Stimulated activated CD8-positive, alpha-beta memory T cell treated with anti-CD3 and anti-CD28 coated beads, Interleukin-12 subunit alpha, Interleukin-12 subunit beta, amount 100 ng/mL, for 1 hour (primary cell): ENCODE results near the gene MAPKAPK2.
A peak's percentile ranks its signal among the peaks of the same experiment; 100 is the strongest.

Experiments used
- DNase-seq: peaks from one replicate; pipeline ENCODE4 v3.0.0-alpha.2; 2020; ENCODE audit warnings: low read depth

MAPKAPK2 gene

DNA sequence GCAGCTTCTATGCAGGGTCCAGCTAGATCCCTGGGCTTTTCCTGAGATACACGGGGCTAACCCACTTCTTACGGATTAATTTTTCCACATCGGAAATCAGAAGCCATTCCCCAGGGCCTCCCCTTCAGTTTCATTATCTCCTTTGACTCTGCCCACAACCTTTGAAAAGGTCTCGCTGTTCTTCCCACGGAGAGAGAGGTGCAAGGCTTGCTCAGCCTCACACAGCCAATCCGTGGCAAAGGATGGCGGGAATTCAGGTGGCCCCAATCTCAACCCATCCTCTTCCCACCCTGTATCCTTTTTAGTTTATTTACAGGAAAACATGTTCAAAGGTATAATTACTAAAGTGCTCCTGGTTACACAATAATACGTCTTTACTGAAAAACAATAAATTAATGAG, 702 bp upstream of the MAPKAPK2 start:
- no peak for DNase-seq

- no peak for DNase-seq
Observed at GRCh38 chr1:206685334-206685768, 646 bp downstream of the MAPKAPK2 start.

DNA sequence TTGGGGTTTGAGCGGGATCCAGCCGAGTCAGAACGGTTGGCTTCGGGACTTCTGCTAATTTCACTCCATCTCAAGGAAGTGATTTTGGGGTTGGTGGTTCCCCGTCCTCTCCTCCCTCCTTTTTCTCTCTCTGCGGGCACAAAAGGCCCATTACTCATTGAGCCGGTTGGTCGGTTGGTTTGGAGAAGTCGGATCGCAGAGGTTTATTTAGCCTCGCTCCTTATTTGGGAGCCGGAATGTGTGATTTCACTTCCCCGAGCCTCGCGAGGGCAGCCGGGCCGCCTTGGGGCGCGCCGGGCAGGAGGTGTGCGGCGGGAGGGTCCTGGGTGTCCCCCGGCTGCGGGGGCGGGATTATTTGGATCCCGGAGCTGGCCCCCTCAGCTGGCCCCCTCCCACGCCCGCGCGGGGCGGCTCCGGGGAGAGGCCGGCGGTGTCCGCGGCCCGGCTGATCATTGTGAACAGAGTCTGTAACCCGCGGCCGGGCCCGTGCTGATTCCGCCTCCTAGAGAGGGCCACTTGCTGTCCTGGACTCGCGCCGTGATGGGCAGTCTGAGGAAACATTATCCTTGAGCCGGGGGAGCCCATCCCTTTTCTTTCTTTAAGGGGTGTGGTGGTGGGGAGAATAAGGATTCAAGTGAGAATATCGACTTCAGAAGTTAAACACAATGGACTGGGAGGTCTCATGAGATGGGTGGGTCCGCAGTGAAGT, 1.2 kb downstream of the MAPKAPK2 start:
- DNase-seq: peak; percentile 19

GRCh38 chr1:206686478-206687249, 2.0 kb downstream of the MAPKAPK2 start:
- no peak for DNase-seq

DNA sequence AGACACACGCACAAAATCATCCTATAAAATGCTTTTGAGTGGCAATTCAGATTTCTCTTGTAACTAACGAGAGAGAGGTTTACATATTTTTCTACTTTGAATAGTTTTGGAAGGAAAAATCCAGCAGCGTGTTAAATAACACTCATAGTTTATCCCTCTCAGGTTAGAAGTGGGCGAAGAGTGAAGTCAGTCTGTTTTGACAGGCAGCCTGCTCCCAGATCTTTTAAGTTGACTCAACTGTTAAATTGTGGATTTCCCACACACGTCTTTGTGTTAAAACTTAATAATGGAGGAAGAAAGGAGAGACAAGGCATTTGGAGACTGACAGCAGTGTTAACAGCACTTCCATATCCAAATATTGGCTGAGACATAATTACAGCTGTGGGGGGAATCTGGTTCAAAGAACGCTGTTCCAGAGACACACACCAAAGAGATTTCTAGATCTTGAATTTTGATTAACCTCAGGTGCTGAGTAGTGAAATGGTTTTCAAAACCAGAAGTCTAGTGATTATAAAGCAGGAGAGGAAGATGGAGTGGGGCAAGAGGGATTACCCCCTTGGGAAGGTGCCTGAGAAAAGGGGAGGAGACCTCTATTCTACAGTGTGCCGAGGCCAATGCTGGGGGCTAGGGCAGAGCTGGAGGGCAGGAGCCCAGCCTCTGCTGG, 2.7 kb downstream of the MAPKAPK2 start:
- DNase-seq: no peak

- no peak for DNase-seq
Observed at GRCh38 chr1:206687915-206688442, 3.3 kb downstream of the MAPKAPK2 start.

GRCh38 chr1:206690516-206690915, 5.8 kb downstream of the MAPKAPK2 start:
- no peak for DNase-seq

DNA sequence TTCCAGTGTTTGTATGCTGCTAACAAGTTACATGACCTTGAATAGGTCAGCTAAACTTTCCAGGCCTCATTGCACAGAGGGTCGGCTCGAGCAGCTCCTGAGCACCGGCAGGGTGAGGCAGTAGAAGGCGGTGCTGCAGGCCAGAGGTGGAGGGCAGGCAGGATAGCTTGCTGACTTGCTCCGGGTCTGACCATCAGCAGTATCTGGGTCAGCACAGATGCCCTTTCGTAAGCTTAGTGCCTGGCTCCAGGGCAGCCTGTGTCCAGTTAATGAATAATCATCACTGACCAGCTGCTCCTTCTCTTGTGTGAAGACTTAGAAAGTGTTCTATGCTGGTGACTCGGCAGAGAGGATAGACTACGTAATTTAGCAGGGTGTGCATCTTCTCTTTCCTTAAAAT, 6.9 kb downstream of the MAPKAPK2 start:
- DNase-seq: no peak

GRCh38 chr1:206693029-206693428, 8.3 kb downstream of the MAPKAPK2 start:
- no peak for DNase-seq

DNA sequence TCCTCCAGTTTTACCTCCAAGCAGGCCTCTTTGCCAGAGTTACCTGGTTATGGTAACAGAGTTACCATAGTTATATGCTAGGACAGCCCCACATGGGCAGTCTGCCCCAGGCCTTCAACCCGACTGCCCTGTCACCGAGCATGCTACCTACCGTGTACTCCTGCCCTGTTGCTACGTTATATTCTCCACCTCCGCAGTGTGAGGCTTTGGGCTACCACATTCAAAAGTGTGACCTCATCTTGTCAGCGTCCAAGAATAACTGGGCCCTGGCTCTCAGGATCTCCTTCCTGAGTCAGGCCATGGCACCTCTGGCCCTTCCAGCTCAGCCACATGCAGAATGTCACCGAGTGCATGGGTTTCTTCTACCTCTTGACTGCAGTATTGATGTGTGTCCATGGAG, 8.9 kb downstream of the MAPKAPK2 start:
- DNase-seq: no peak

GRCh38 chr1:206694171-206695124, 9.7 kb downstream of the MAPKAPK2 start:
- DNase-seq: no peak

DNA sequence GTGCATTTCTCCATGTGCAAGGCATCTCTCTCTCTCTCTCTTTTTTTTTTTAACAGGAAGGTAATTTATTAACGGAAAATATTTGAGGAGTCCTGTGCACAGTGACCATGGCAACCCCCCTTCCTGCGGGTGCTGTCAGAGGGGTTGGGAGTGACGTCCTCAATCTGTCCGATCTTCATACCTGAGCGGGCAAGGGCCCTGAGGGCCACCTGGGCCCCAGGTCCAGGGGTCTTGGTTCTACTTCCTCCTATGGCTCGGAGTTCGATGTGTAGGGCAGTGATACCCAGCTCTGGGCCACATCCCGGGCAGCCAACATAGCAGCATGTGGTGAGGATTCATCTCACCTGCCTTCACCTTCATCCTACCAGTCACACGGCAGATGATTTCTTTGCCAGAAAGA, 11.0 kb downstream of the MAPKAPK2 start:
- no peak for DNase-seq

- no peak for DNase-seq
Observed at GRCh38 chr1:206696812-206697585, 12.3 kb downstream of the MAPKAPK2 start.

DNA sequence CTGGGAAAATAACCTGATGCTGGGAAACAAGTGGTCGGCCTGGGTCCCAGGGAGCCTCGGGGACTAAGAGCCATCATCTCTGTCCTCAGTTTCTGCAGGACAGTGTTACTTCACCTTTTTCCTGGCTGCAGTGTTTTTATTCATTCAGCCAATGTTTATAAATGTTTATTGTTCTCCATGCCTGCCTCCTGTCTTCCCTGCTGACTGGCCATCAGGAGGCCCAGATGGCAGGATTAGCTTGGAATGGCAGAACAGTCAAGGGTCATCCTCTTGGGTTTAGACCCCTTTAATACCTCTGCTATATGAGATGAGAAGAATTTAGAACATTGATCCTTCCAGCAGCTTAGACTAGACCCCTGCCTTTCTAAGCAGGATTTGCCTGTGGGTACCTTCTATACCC, 13.3 kb downstream of the MAPKAPK2 start:
- DNase-seq: no peak

- DNase-seq: no peak
Observed at GRCh38 chr1:206699000-206699586, 14.4 kb downstream of the MAPKAPK2 start.

GRCh38 chr1:206699626-206700025, 14.9 kb downstream of the MAPKAPK2 start:
- no peak for DNase-seq

DNA sequence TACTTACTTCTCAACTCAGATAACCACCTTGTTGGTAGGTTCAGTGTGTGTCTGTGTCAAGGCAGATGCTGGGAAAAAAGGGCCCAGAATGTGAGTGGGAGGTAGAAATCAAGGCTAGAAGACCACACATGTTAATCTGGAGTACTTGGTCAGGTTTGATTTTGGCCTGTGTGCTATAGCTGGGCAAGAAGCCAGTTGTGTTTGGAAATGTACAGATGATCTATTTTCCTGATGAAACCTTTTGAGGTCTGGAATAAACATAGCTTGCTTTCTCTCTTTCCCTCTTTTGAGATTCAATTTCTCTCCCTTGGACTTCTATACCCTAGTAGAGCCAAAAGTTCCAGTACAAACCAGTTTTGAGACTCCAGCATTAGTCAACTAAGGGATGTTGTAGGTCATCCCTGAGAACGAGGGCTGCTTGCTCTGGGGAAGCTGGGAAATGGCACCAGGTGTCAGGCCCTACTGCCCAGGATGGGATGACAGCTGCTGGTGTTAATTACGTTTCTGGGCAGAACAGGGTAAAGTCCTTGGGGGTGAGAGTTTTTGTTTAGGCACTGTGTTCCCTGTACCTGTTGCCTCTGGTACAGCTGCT, 15.8 kb downstream of the MAPKAPK2 start:
- no peak for DNase-seq

GRCh38 chr1:206702260-206702659, 17.6 kb downstream of the MAPKAPK2 start:
- no peak for DNase-seq

DNA sequence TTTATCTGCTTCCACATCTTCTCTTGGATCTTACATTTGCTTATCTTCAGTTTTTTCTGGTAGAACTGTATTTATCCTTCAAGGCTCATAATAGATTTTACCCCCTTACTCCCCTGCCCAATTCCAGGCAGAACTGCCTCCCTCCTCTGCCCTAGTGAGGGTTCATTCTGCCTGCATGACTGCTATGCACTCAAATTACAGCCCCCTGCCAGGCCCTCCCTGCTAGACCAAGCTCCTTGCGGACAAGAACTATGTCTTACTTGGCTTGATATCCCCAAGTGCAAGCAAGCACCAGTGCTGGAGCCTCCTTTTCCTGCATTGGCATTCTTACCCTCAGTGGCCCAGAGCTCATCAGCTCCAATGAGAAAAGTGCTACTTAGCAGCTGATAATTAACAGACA, 18.1 kb downstream of the MAPKAPK2 start:
- DNase-seq: no peak

DNA sequence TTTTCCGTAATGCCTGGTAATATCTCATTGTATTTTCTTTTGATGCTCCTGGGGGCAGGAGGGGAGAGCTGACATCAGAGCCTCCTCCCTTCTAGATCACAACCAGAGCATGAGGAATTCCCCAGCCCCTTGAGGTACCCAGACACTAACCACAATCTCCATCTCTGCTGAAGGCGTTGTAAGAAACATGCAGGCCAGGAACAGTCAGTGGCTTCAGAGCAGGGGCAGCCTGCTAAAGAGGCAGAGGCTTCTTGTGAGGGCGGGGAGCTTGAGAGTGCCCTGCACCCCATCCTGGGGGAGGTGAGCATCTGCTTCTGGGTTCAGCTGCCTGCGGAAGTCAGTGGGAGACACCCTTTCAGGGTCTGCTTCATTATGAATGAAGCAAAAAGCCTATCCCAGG, 19.0 kb downstream of the MAPKAPK2 start:
- no peak for DNase-seq
